HG03571 (cell line): ENCODE results near the gene OR51I2.

Experiments
- ATAC-seq: cut with Tn5 transposase; IDR thresholded peaks from one replicate; pipeline ENCODE4 v1.9.1; 2021; ENCODE audit not compliant: unreplicated experiment

Gene OR51I2, protein sequence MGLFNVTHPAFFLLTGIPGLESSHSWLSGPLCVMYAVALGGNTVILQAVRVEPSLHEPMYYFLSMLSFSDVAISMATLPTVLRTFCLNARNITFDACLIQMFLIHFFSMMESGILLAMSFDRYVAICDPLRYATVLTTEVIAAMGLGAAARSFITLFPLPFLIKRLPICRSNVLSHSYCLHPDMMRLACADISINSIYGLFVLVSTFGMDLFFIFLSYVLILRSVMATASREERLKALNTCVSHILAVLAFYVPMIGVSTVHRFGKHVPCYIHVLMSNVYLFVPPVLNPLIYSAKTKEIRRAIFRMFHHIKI

GRCh38 chr11:5449023-5449422 is at the start of gene OR51I2:
Gene OR51I2, plus strand, starts transcription at chr11:5449323. Its CDS starts 4,166 bp downstream, at chr11:5453489.
- ATAC-seq: no peak

- no peak for ATAC-seq
Observed at GRCh38 chr11:5405173-5405572, 44.0 kb upstream of the OR51I2 start.

GRCh38 chr11:5420993-5421392 is 28.1 kb upstream of the OR51I2 start:
- no peak for ATAC-seq

GRCh38 chr11:5421811-5422210 is 27.3 kb upstream of the OR51I2 start, which contains the start of gene OR51Q1:
Gene OR51Q1, plus strand, starts transcription at chr11:5422111. Its CDS starts 90 bp downstream, at chr11:5422201.
- no peak for ATAC-seq

DNA sequence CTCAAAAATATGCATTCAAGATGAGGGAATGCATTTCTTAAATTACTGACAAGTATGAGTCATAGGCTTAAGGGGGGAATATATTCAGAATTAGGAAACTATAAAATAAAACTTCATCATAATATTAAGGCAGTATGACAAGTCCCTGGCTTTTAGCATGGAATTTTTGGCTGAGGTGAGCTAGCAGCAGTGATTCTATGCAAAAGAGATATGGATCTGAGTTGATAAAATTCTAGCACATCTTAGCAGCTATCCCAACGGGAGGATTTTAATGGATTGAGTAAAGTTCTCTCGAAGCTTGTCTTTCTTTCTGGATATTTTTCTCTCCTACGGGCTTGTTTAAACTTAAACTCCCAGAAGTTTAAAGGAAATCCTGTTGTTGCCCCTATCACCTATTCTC is 26.0 kb upstream of the OR51I2 start:
- no peak for ATAC-seq

GRCh38 chr11:5441414-5441813 is 7.7 kb upstream of the OR51I2 start, which contains the start of gene OR51I1:
Gene OR51I1, minus strand, starts transcription at chr11:5441514. Its CDS starts 0 bp downstream, at chr11:5441514.
- no peak for ATAC-seq

DNA sequence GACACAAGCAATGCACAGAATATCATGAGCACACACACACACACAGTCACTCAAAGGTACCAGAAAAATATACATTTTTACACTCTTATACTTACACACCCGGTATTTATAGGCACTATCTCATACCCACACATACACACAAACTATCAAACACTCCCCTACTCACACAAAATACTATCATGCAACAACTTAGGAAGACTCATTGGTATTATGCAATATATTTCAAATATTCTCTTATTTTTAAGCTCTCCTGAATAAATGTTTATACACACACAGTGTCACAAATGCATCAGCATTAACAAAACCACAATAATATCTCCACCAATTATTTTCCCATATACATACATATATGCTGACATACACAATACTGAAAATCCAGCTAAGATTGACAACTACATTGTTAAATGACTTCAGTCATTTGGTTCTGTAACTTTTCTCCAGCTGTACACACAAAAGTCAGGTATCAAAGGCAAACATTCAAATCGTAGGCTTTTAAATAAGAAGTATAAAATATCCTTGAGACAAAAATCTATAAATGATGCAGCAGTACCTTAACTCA is 5.2 kb upstream of the OR51I2 start:
- no peak for ATAC-seq

- ATAC-seq: no peak
Observed at GRCh38 chr11:5449432-5449831, 309 bp downstream of the OR51I2 start.

GRCh38 chr11:5460983-5461621 is 12.0 kb downstream of the OR51I2 start:
- no peak for ATAC-seq

GRCh38 chr11:5467527-5467926 is 18.4 kb downstream of the OR51I2 start:
- ATAC-seq: no peak

DNA sequence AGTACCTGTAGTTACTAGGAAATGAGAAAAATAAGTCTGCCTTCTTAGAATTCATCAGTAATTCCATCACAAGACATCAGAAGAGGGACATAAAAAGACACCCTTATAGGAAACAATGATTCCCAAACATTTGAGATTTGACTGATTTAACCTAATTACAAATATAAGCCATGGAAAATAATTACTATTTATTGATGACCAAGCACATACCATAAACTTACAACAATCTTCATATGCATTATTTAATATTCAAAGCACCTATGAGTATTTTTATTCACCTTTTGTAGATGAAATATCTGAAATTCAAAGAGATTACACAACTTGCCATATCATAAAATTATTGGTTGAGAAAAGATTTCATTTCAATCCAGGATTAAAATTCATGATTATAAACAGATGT is 24.8 kb downstream of the OR51I2 start:
- no peak for ATAC-seq

GRCh38 chr11:5476186-5476819 is 27.2 kb downstream of the OR51I2 start:
- peak; percentile 72 for ATAC-seq

- no peak for ATAC-seq
Observed at GRCh38 chr11:5486003-5486402, 36.9 kb downstream of the OR51I2 start.

GRCh38 chr11:5486421-5486820 is 37.3 kb downstream of the OR51I2 start:
- no peak for ATAC-seq

GRCh38 chr11:5488385-5488784 is 39.3 kb downstream of the OR51I2 start, which contains the start of gene OR52D1:
Gene OR52D1, plus strand, starts transcription at chr11:5488685. Its CDS starts 22 bp downstream, at chr11:5488707.
- ATAC-seq: no peak

- ATAC-seq: no peak
Observed at GRCh38 chr11:5488798-5489399, 39.8 kb downstream of the OR51I2 start.

GRCh38 chr11:5489576-5490357 is 40.6 kb downstream of the OR51I2 start:
- ATAC-seq: no peak

GRCh38 chr11:5499671-5500070 is 50.5 kb downstream of the OR51I2 start:
- ATAC-seq: no peak

DNA sequence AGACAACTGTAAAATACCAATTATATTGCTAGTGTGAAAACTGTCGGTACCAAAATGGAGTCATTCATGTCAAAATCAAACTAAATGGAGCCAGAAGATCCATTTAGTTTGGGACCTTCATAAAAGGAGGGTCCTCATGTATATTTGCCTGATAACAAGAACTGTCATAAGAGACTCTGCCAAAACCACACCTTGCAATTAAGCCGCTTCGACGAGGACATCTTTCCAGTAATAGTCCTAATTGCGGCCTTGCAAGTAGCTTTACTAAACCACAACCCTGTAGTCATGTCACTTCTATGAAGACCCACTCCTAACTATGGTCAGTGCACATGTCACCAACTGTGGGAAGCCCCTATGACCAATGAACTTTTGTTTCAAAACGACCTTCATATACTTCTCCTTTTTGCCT is 51.3 kb downstream of the OR51I2 start:
- ATAC-seq: no peak

GRCh38 chr11:5504403-5504921 is 55.3 kb downstream of the OR51I2 start:
- no peak for ATAC-seq
